Measurements from ENCODE around the gene CPED1.

GRCh38 chr7:121156825-121157224 lies 168.3 kb downstream of the CPED1 start:
- TF ChIP-seq CTCF (conservative IDR thresholded peaks at IDR 0.05; ENCODE audit: low read depth in 2 of 2), result no peak
- TF ChIP-seq POLR2AphosphoS5 (IDR thresholded peaks at IDR 0.05; ENCODE audit: low read depth), result no peak
- no peak for TF ChIP-seq EZH2phosphoT487 (IDR thresholded peaks at IDR 0.05; ENCODE audit: unreplicated experiment)
- no peak for TF ChIP-seq ETS1 (IDR thresholded peaks at IDR 0.05)
- no peak for TF ChIP-seq EZH2 (IDR thresholded peaks at IDR 0.05; ENCODE audit: low read depth, unreplicated experiment)
- no peak for TF ChIP-seq REST (IDR thresholded peaks at IDR 0.05; ENCODE audit: unreplicated experiment)
- TF ChIP-seq ZNF331 (CRISPR knock-in tag; IDR thresholded peaks at IDR 0.05; ENCODE audit: low read depth), result no peak
- no peak for TF ChIP-seq JUNB (IDR thresholded peaks at IDR 0.05; ENCODE audit: unreplicated experiment)
- TF ChIP-seq CREB1 (CRISPR knock-in tag; IDR thresholded peaks at IDR 0.05; ENCODE audit: low read depth), result no peak
- no peak for TF ChIP-seq ZNF462 (CRISPR knock-in tag; IDR thresholded peaks at IDR 0.05)
- TF ChIP-seq STAT1 (IDR thresholded peaks at IDR 0.05; ENCODE audit: unreplicated experiment), result no peak
- no peak for TF ChIP-seq NANOG (IDR thresholded peaks at IDR 0.05; ENCODE audit: borderline replicate concordance)
- TF ChIP-seq ZNF114 (CRISPR knock-in tag; IDR thresholded peaks at IDR 0.05), result no peak

Data from GM23338 (cell line).